H9 (cell line): ENCODE data around the gene SAXO1. TPM values are rescaled to one million over a fixed set of nuclear protein-coding genes. Genes with fewer than 3 reads are reported as not detected.

Experiments
- DNase-seq: peaks from one replicate; pipeline ENCODE4 v3.0.0-alpha.2; 2017
- H2AFZ ChIP-seq: one replicate; pipeline ENCODE4 v1.6.1; 2013; ENCODE audit warnings: mild to moderate bottlenecking, low read length, control low read depth, moderate library complexity
- H2AK5ac ChIP-seq: 2 replicates; pipeline ENCODE4 v1.6.1; 2013; ENCODE audit warnings: low read length, control low read depth, mixed read lengths; ENCODE audit not compliant: insufficient read length
- H2BK120ac ChIP-seq: one replicate; pipeline ENCODE4 v1.6.1; 2013; ENCODE audit warnings: low read depth, mild to moderate bottlenecking, low read length, control low read depth, inconsistent platforms; ENCODE audit not compliant: poor library complexity, severe bottlenecking
- H2BK12ac ChIP-seq: 2 replicates; pipeline ENCODE4 v1.6.1; 2013; ENCODE audit warnings: low read length, control low read depth, mixed read lengths, low read depth; ENCODE audit not compliant: insufficient read length
- H2BK15ac ChIP-seq: 2 replicates; pipeline ENCODE4 v1.6.1; 2013; ENCODE audit warnings: low read depth, low read length, control low read depth
- H2BK20ac ChIP-seq: one replicate; pipeline ENCODE4 v1.6.1; 2013; ENCODE audit warnings: low read depth, mild to moderate bottlenecking, low read length, control low read depth, inconsistent platforms; ENCODE audit not compliant: poor library complexity, severe bottlenecking
- H2BK5ac ChIP-seq: 2 replicates; pipeline ENCODE4 v1.6.1; 2013; ENCODE audit warnings: low read length, control low read depth, mixed read lengths; ENCODE audit not compliant: insufficient read length
- H3K14ac ChIP-seq: 2 replicates; pipeline ENCODE4 v1.6.1; 2013; ENCODE audit warnings: low read length, control low read depth; ENCODE audit not compliant: insufficient read depth
- H3K18ac ChIP-seq: 2 replicates; pipeline ENCODE4 v1.6.1; 2013; ENCODE audit warnings: low read depth, mild to moderate bottlenecking, mixed read lengths, low read length, control low read depth; ENCODE audit not compliant: insufficient read length
- H3K23ac ChIP-seq: 2 replicates; pipeline ENCODE4 v1.6.1; 2013; ENCODE audit warnings: low read length, control low read depth, mixed read lengths, low read depth; ENCODE audit not compliant: insufficient read length
- H3K23me2 ChIP-seq: 2 replicates; pipeline ENCODE4 v1.6.1; 2013; ENCODE audit warnings: low read depth, mild to moderate bottlenecking, mixed read lengths, low read length, control low read depth; ENCODE audit not compliant: insufficient read length, poor library complexity, severe bottlenecking
- H3K27ac ChIP-seq: 2 replicates; pipeline ENCODE4 v1.5.1; 2013; ENCODE audit warnings: low read length, control low read depth, mixed read lengths, low read depth; ENCODE audit not compliant: insufficient read length
- H3K27me3 ChIP-seq: 2 replicates; pipeline ENCODE4 v1.6.1; 2013; ENCODE audit warnings: low read length, control low read depth, inconsistent platforms; ENCODE audit not compliant: insufficient read depth
- H3K4ac ChIP-seq: 2 replicates; pipeline ENCODE4 v1.6.1; 2013; ENCODE audit warnings: low read depth, mild to moderate bottlenecking, control low read depth, inconsistent platforms, low read length, moderate library complexity
- H3K4me1 ChIP-seq: 2 replicates; pipeline ENCODE4 v1.6.1; 2013; ENCODE audit warnings: low read length, control low read depth, inconsistent platforms; ENCODE audit not compliant: insufficient read depth
- H3K4me2 ChIP-seq: 2 replicates; pipeline ENCODE4 v1.6.1; 2013; ENCODE audit warnings: low read length, control low read depth, mixed read lengths; ENCODE audit not compliant: insufficient read length, insufficient read depth
- H3K56ac ChIP-seq: 2 replicates; pipeline ENCODE4 v1.6.1; 2013; ENCODE audit warnings: low read depth, mild to moderate bottlenecking, mixed read lengths, low read length, control low read depth; ENCODE audit not compliant: insufficient read length
- H3K79me1 ChIP-seq: 2 replicates; pipeline ENCODE4 v1.6.1; 2013; ENCODE audit warnings: low read depth, mild to moderate bottlenecking, moderate library complexity, low read length, control low read depth, inconsistent platforms; ENCODE audit not compliant: insufficient read depth, poor library complexity, severe bottlenecking
- H3K79me2 ChIP-seq: 2 replicates; pipeline ENCODE4 v1.6.1; 2013; ENCODE audit warnings: low read length, control low read depth, inconsistent platforms; ENCODE audit not compliant: insufficient read depth
- H3K9ac ChIP-seq: 2 replicates; pipeline ENCODE4 v1.6.1; 2013; ENCODE audit warnings: low read length, control low read depth, mixed read lengths; ENCODE audit not compliant: insufficient read length; ENCODE audit errors: extremely low read depth
- H3K9me3 ChIP-seq: one replicate; pipeline ENCODE4 v1.6.1; 2013; ENCODE audit warnings: low read depth, low read length, inconsistent platforms; ENCODE audit not compliant: control insufficient read depth
- H3T11ph ChIP-seq: one replicate; pipeline ENCODE4 v1.6.1; 2013; ENCODE audit warnings: mild to moderate bottlenecking, low read length, control low read depth, inconsistent platforms
- H4K20me1 ChIP-seq: one replicate; pipeline ENCODE4 v1.6.1; 2013; ENCODE audit not compliant: control insufficient read depth, insufficient read length, insufficient read depth
- H4K5ac ChIP-seq: 2 replicates; pipeline ENCODE4 v1.6.1; 2013; ENCODE audit warnings: low read depth, mild to moderate bottlenecking, mixed read lengths, low read length, control low read depth; ENCODE audit not compliant: insufficient read length
- H4K8ac ChIP-seq: replicated peaks from 2 replicates; pipeline ENCODE4 v1.6.1; 2013; ENCODE audit warnings: low read length, control low read depth, mixed read lengths, low read depth; ENCODE audit not compliant: insufficient read length
- H4K91ac ChIP-seq: 2 replicates; pipeline ENCODE4 v1.6.1; 2013; ENCODE audit warnings: low read depth, mild to moderate bottlenecking, moderate library complexity, mixed read lengths, low read length, control low read depth; ENCODE audit not compliant: insufficient read length
- H3K27ac Mint-ChIP-seq, 3 experiments: 2 replicates in 2 of 3; 3 replicates in 1 of 3; pipeline ENCODE4 v1.8.0; 2020 to 2021; ENCODE audit warnings: mixed read lengths in 3 of 3, mild to moderate bottlenecking in 1 of 3, moderate library complexity in 1 of 3
- H3K27me3 Mint-ChIP-seq: 2 replicates; pipeline ENCODE4 v1.8.0; 2021; ENCODE audit warnings: low read depth, mild to moderate bottlenecking, moderate library complexity, mixed read lengths
- H3K36me3 Mint-ChIP-seq, 3 experiments: 2 replicates in 2 of 3; 3 replicates in 1 of 3; pipeline ENCODE4 v1.8.0; 2020 to 2021; ENCODE audit warnings: low read depth in 3 of 3, mixed read lengths in 3 of 3; ENCODE audit not compliant: insufficient read depth in 1 of 3
- H3K4me1 Mint-ChIP-seq, 2 experiments: 2 replicates each; pipeline ENCODE4 v1.8.0; 2020; ENCODE audit warnings: mixed read lengths in 2 of 2
- H3K4me3 Mint-ChIP-seq, 2 experiments: 2 replicates in 1 of 2; 3 replicates in 1 of 2; pipeline ENCODE4 v1.8.0; 2020 to 2021; ENCODE audit warnings: mild to moderate bottlenecking in 2 of 2, mixed read lengths in 2 of 2, moderate library complexity in 1 of 2
- H3K9me3 Mint-ChIP-seq, 2 experiments: 2 replicates in 1 of 2; 3 replicates in 1 of 2; pipeline ENCODE4 v1.8.0; 2020; ENCODE audit warnings: mild to moderate bottlenecking in 2 of 2, mixed read lengths in 2 of 2, moderate library complexity in 1 of 2
- CTCF ChIP-seq: fragments of 200-600 bp; sonication (generic); conservative IDR thresholded peaks from 3 replicates; pipeline ENCODE4 v1.8.0; 2021; ENCODE audit warnings: antibody characterized with exemption, mild to moderate bottlenecking
- WGBS: extraction: QIAGEN DNeasy Blood & Tissue Kit; methylation state at CpG from one replicate; pipeline ENCODE4 v1.1.7; 2013; ENCODE audit warnings: missing lambda C conversion rate, low lambda C conversion rate, mixed read lengths; ENCODE audit not compliant: insufficient read length; ENCODE audit errors: extremely low coverage; 5-methylcytosine and 5-hydroxymethylcytosine counted together
- total RNA-seq: library from RNA; stranded (reverse); gene quantifications from 2 replicates; pipeline ENCODE4 v1.2.1, GENCODE V29; 2021

The SAXO1 gene
- total RNA-seq, 1 experiment from 2014 or later, result 0.09 TPM

- H2BK12ac ChIP-seq, result no peak overlapping the region
- no peak overlapping the region for H3K23ac ChIP-seq
- no peak overlapping the region for H3K27ac ChIP-seq
- DNase-seq, result no peak
- no peak overlapping the region for H3T11ph ChIP-seq
- no peak overlapping the region for H3K4me3 Mint-ChIP-seq
- TF ChIP-seq CTCF, result no peak
- H4K5ac ChIP-seq, result no peak overlapping the region
- no peak overlapping the region for H3K56ac ChIP-seq
- H2BK120ac ChIP-seq, result no peak overlapping the region
- no peak overlapping the region for H2AFZ ChIP-seq
- H3K27me3 ChIP-seq, result no peaks in the 10 kb centered on the region
- no peak overlapping the region for H2BK20ac ChIP-seq
- no peak overlapping the region for H3K14ac ChIP-seq
- H2AK5ac ChIP-seq, result no peak overlapping the region
- no peak overlapping the region for H3K18ac ChIP-seq
- no peaks in the 10 kb centered on the region for H3K23me2 ChIP-seq
- no peak overlapping the region for H3K4me2 ChIP-seq
- H4K91ac ChIP-seq, result no peak overlapping the region
- WGBS, result no CpG with 5 or more reads among the region's 3 CpGs
- no peak overlapping the region for H2BK15ac ChIP-seq
- no peaks in the 10 kb centered on the region; a peak in 1 of 4 replicates for H3K4me1 Mint-ChIP-seq
- H3K9me3 Mint-ChIP-seq, result peaks cover 19 to 23% of the 10 kb centered on the region in 2 experiments
- H3K79me1 ChIP-seq, result no peaks in the 10 kb centered on the region
- peaks cover 1% of the 10 kb centered on the region; the same call in 1 of the 2 replicates for H3K79me2 ChIP-seq
- no peaks in the 10 kb centered on the region for H3K9me3 ChIP-seq
- H4K8ac ChIP-seq, result no peak overlapping the region
- H3K36me3 Mint-ChIP-seq, result peaks cover 2 to 11% (median 7%) of the 10 kb centered on the region in 3 experiments; a peak in 5 of 7 replicates
- no peak overlapping the region for H3K9ac ChIP-seq
- H3K4me1 ChIP-seq, result no peaks in the 10 kb centered on the region
- H4K20me1 ChIP-seq, result no peaks in the 10 kb centered on the region
- H3K4ac ChIP-seq, result no peak overlapping the region
- H2BK5ac ChIP-seq, result no peak overlapping the region
- peaks cover 2% of the 10 kb centered on the region; the same call in 1 of the 2 replicates for H3K27me3 Mint-ChIP-seq
- no peak overlapping the region for H3K27ac Mint-ChIP-seq
These were observed 63.9 kb downstream of the SAXO1 start for GRCh38 chr9:18969128-18969527.
